ENCODE data around the gene PSD4. TPM values are rescaled to one million over a fixed set of nuclear protein-coding genes. Genes with fewer than 3 reads are reported as not detected.
A peak's percentile ranks its signal among the peaks of the same experiment; 100 is the strongest.
"Not testable (repeated sequence)": the region's sequence is repeated elsewhere in the genome, so short reads cannot be mapped to it uniquely, and the experiment has no call there.

Gene PSD4
- polyA plus RNA-seq, 2 of the 4 experiments (the other 2 are of a cell fraction), result 5.4 to 21.6 TPM

GRCh38 chr2:113233593-113234550 is 60.1 kb downstream of the PSD4 start:
- 89% methylated on average over 9 of the region's 9 CpGs for WGBS (ENCODE audit: missing lambda C conversion rate)
- ChIA-PET POLR2A (no interaction called here), CTCF (interaction anchor here (1.0 to 6.7 kb wide), 8 partner anchors 15 to 95 kb away, joined by 3 to 25 read pairs (median 4); no protein-coding TSS in a partner anchor)
- Histone ChIP-seq H3K27ac (peak overlapping the region; percentile 50 to 64), H3K9me3 (no peaks in the 10 kb centered on the region), H3K4me2 (no peak overlapping the region), H3K4me3 (no peak overlapping the region), H3K4me1 (peaks cover 44% of the 10 kb centered on the region)
- TF ChIP-seq POLR2AphosphoS2 (conservative IDR thresholded peaks at IDR 0.05; ENCODE audit: low read length) (no peak), FOSL2 (IDR thresholded peaks at IDR 0.05) (no peak), FOSL2 (CRISPR knock-in tag; IDR thresholded peaks at IDR 0.05) (0 out of 2 replicates have a peak, but pooled peaks have one; percentile 24)
- ATAC-seq (peak; percentile 76 to 87), DNase-seq (ENCODE audit: low read depth in 1 of 2, low spot score in 1 of 2) (peak; percentile 37 to 52), FAIRE-seq (no peak)

- ATAC-seq, result no peak
- peak overlapping the region; percentile 50 to 64 for H3K27ac ChIP-seq
- H3K4me1 ChIP-seq, result peaks cover 44% of the 10 kb centered on the region
- DNase-seq (ENCODE audit: low read depth in 1 of 2, low spot score in 1 of 2), result no peak
- 87% methylated on average over 14 of the region's 16 CpGs for WGBS (ENCODE audit: missing lambda C conversion rate)
- FAIRE-seq, result no peak
- no peak for TF ChIP-seq KDM5A (IDR thresholded peaks at IDR 0.05)
- ChIA-PET POLR2A (no interaction called here), CTCF (interaction anchor here (1.1 to 6.7 kb wide), 7 partner anchors 15 to 96 kb away, joined by 3 to 25 read pairs (median 4); no protein-coding TSS in a partner anchor)
- no peaks in the 10 kb centered on the region for H3K9me3 ChIP-seq
- H3K4me3 ChIP-seq, result no peak overlapping the region
- H3K4me2 ChIP-seq, result no peak overlapping the region
Observed at GRCh38 chr2:113234721-113235346, 61.1 kb downstream of the PSD4 start.

- POLR2A ChIA-PET; H3K4me2 ChIP-seq; H3K4me3 ChIP-seq; DNase-seq (ENCODE audit: low read depth in 1 of 2, low spot score in 1 of 2); H3K9me3 ChIP-seq; ATAC-seq; FAIRE-seq: not testable (repeated sequence)
- CTCF ChIA-PET, result interaction anchor here (1.1 to 6.7 kb wide), 5 partner anchors 30 to 97 kb away, joined by 3 to 25 read pairs (median 5); no protein-coding TSS in a partner anchor
- WGBS (ENCODE audit: missing lambda C conversion rate), result 94% methylated on average over 40 of the region's 74 CpGs
- Histone ChIP-seq H3K4me1 (peaks cover 51% of the 10 kb centered on the region), H3K27ac (peak overlapping the region; percentile 42 to 64; a peak in 5 of 6 replicates)
Observed at GRCh38 chr2:113235347-113236226, 61.8 kb downstream of the PSD4 start.

- Histone ChIP-seq H3K4me1 (peaks cover 57% of the 10 kb centered on the region), H3K27ac (peak overlapping the region; percentile 97 to 98), H3K4me3 (no peak overlapping the region), H3K4me2 (no peak overlapping the region), H3K9me3 (no peaks in the 10 kb centered on the region)
- POLR2A ChIA-PET, result no interaction called here
- WGBS (ENCODE audit: missing lambda C conversion rate), result 93% methylated on average over 37 of the region's 38 CpGs
- ATAC-seq (no peak), FAIRE-seq (no peak), DNase-seq (ENCODE audit: low read depth in 1 of 2, low spot score in 1 of 2) (no peak)
- CTCF ChIA-PET, result interaction anchor here (1.0 to 13.6 kb wide), 6 partner anchors 24 to 154 kb away, joined by 3 to 119 read pairs (median 18); no protein-coding TSS in a partner anchor
- TF ChIP-seq JUN (IDR thresholded peaks at IDR 0.05), result no peak
- no peak for TF ChIP-seq MAX (IDR thresholded peaks at IDR 0.05)
- no peak for TF ChIP-seq HOXB13 (CRISPR knock-in tag; IDR thresholded peaks at IDR 0.05; ENCODE audit: low read depth)
- TF ChIP-seq RAD21 (conservative IDR thresholded peaks at IDR 0.05 in 1 of 2, IDR thresholded peaks at IDR 0.05 in 1 of 2), result no peak
- no peak for TF ChIP-seq MYC (IDR thresholded peaks at IDR 0.05; ENCODE audit: borderline replicate concordance, low read length)
- TF ChIP-seq EP300 (IDR thresholded peaks at IDR 0.05), result no peak
- TF ChIP-seq, protein P1, sequence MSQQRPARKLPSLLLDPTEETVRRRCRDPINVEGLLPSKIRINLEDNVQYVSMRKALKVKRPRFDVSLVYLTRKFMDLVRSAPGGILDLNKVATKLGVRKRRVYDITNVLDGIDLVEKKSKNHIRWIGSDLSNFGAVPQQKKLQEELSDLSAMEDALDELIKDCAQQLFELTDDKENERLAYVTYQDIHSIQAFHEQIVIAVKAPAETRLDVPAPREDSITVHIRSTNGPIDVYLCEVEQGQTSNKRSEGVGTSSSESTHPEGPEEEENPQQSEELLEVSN (IDR thresholded peaks at IDR 0.05; ENCODE audit: borderline replicate concordance, low read depth), result no peak
- TF ChIP-seq, protein P2, sequence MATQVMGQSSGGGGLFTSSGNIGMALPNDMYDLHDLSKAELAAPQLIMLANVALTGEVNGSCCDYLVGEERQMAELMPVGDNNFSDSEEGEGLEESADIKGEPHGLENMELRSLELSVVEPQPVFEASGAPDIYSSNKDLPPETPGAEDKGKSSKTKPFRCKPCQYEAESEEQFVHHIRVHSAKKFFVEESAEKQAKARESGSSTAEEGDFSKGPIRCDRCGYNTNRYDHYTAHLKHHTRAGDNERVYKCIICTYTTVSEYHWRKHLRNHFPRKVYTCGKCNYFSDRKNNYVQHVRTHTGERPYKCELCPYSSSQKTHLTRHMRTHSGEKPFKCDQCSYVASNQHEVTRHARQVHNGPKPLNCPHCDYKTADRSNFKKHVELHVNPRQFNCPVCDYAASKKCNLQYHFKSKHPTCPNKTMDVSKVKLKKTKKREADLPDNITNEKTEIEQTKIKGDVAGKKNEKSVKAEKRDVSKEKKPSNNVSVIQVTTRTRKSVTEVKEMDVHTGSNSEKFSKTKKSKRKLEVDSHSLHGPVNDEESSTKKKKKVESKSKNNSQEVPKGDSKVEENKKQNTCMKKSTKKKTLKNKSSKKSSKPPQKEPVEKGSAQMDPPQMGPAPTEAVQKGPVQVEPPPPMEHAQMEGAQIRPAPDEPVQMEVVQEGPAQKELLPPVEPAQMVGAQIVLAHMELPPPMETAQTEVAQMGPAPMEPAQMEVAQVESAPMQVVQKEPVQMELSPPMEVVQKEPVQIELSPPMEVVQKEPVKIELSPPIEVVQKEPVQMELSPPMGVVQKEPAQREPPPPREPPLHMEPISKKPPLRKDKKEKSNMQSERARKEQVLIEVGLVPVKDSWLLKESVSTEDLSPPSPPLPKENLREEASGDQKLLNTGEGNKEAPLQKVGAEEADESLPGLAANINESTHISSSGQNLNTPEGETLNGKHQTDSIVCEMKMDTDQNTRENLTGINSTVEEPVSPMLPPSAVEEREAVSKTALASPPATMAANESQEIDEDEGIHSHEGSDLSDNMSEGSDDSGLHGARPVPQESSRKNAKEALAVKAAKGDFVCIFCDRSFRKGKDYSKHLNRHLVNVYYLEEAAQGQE (IDR thresholded peaks at IDR 0.05), result no peak
- TF ChIP-seq NPAS2 (CRISPR knock-in tag; IDR thresholded peaks at IDR 0.05; ENCODE audit: borderline replicate concordance), result no peak
- TF ChIP-seq USF2 (IDR thresholded peaks at IDR 0.05), result no peak
- TF ChIP-seq POLR2AphosphoS2 (conservative IDR thresholded peaks at IDR 0.05; ENCODE audit: low read length), result no peak
- TF ChIP-seq CHD2 (IDR thresholded peaks at IDR 0.05; ENCODE audit: low read length, partially characterized antibody), result no peak
- TF ChIP-seq PHF8 (IDR thresholded peaks at IDR 0.05; ENCODE audit: borderline replicate concordance, low read depth), result no peak
- TF ChIP-seq CBX2 (IDR thresholded peaks at IDR 0.05; ENCODE audit: borderline replicate concordance, low read depth), result no peak
Observed at GRCh38 chr2:113236367-113237159, 62.8 kb downstream of the PSD4 start.

Data from A549 (cell line).